ENCODE measurements around the gene FCAR.
A peak's percentile ranks its signal among the peaks of the same experiment; 100 is the strongest.
"Not testable (repeated sequence)": the region's sequence is repeated elsewhere in the genome, so short reads cannot be mapped to it uniquely, and the experiment has no call there.

Gene FCAR

GRCh38 chr19:54896036-54896435 lies 22.0 kb downstream of the FCAR start:
- DNase-seq: no peak

DNA sequence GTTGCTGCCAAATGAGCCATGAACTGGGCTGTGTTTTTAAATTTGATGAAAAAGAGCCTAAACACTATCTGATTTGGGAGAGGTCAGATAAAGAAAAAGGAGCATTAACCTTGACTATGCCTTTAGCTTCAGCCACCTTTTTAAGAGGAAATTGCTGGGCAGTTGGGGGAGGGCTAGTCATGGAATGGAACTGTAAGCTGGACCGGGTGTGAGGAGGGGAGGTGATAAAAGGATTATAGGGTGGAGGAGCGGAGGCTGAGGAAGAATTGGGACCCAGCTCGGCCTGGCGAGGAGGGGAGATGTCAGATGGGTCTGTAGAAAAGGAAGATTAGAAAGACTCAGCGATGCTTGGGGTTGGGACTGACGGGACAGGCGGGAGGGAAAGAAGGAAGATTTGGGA lies 24.6 kb downstream of the FCAR start:
- not testable (repeated sequence) for DNase-seq

GRCh38 chr19:54899646-54900045 lies 25.6 kb downstream of the FCAR start:
- DNase-seq: not testable (repeated sequence)

DNA sequence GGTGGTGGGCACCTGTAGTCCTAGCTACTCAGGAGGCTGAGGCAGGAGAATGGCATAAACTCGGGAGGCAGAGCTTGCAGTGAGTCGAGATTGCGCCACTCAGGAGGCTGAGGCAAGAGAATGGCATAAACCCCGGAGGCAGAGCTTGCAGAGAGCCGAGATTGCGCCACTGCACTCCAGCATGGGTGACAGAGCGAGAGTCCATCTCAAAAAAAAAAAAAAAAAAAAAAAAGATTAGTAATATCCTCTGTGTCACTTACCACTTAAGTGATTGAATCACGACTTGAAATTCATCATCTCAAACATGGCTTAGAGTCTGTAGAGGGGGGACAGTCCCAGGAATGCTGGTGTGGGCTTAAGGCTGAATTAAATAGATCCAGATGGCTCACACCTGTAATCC lies 27.1 kb downstream of the FCAR start:
- DNase-seq: peak; percentile 76

DNA sequence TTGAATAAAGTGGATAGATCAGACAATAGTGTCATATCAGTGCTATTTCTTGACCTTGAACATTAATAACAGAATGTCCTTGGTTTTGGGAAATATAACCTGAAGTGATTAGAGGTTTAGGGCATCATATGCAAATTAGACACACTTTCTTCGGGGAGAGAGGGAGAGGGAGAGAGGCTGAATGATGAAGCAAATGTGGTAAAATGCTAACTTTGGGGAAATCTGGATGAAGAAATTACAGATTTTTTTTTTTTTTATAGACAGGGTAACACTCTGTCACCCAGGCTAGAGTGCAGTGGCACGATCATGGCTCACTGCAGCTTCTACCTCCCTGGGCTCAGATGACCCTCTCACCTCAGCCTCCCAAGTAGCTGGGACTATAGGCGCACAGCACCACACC lies 28.0 kb downstream of the FCAR start:
- DNase-seq: no peak

GRCh38 chr19:54903303-54903702 lies 29.3 kb downstream of the FCAR start:
- DNase-seq: no peak

- not testable (repeated sequence) for DNase-seq
Measured at GRCh38 chr19:54904261-54904660, 30.2 kb downstream of the FCAR start.

- no peak for DNase-seq
Measured at GRCh38 chr19:54905421-54905802, 31.4 kb downstream of the FCAR start.

GRCh38 chr19:54905803-54906511 lies 31.9 kb downstream of the FCAR start, which contains the start of gene NCR1:
TSS of gene NCR1 (plus strand) at chr19:54906148. CDS start at chr19:54906188, 40 bp downstream.
- DNase-seq: peak; percentile 41

DNA sequence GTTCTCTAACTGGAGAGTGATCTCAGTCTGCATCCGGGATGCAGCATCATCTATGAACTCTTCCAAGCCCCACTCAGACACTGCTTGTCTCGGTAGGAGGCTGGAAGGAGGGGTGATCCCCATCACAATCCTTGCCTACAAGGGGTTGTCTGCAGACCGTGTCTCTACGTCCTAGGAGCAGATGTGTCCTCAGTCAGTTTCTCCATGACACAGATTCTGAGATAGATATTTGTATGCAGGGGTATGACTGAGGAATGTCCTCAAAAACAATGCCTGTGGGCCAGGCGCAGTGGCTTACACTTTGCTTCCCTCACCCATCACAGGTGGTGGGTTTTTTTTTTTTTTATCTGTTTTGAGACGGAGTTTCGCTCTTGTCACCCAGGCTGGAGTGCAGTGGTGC lies 32.8 kb downstream of the FCAR start:
- DNase-seq: no peak

DNA sequence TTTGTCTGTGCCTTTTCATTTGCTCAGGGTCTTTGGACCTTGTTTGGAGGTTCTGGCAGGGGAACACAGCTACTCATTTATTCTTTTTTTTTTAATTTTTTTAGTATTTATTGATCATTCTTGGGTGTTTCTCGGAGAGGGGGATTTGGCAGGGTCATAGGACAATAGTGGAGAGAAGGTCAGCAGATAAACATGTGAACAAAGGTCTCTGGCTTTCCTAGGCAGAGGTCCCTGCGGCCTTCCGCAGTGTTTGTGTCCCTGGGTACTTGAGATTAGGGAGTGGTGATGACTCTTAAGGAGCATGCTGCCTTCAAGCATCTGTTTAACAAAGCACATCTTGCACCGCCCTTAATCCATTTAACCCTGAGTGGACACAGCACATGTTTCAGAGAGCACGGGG lies 33.9 kb downstream of the FCAR start:
- not testable (repeated sequence) for DNase-seq

DNA sequence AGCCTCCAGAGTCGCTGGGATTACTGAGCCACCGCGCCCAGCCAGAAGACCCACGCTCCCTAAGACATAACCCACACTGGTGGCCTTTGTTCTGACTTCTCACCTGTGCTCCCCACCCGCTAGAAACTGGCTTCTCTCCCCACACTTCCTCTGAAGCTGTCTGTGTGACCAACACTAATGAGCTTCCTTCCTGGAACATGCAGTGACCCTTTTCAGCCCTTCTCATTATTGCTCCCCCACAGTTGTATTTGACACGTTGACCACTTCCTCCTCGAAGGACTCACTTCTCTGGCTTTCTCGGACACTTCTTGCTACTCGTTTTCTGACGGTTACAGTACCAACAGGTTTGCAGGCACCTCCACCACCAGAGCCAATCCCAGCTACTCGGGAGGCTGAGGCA lies 42.8 kb downstream of the FCAR start:
- peak; percentile 3 for DNase-seq

DNA sequence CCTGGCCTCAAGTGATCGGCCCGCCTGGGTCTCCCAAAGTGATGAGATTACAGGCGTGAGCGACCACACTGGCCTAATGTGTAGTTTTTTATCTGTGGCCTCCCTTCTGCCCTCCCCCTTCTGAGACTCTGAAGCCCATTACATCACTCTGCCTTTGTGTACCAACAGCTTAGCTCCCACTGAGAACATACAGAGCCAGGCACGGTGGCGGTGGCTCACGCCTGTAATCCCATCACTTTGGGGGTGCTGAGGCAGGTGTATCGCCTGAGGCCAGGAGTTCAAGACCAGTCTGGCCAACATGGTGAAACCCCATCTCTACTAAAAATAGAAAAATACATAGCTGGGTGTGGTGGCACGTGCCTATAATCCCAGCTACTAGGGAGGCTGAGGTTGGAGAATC lies 44.5 kb downstream of the FCAR start:
- no peak for DNase-seq

DNA sequence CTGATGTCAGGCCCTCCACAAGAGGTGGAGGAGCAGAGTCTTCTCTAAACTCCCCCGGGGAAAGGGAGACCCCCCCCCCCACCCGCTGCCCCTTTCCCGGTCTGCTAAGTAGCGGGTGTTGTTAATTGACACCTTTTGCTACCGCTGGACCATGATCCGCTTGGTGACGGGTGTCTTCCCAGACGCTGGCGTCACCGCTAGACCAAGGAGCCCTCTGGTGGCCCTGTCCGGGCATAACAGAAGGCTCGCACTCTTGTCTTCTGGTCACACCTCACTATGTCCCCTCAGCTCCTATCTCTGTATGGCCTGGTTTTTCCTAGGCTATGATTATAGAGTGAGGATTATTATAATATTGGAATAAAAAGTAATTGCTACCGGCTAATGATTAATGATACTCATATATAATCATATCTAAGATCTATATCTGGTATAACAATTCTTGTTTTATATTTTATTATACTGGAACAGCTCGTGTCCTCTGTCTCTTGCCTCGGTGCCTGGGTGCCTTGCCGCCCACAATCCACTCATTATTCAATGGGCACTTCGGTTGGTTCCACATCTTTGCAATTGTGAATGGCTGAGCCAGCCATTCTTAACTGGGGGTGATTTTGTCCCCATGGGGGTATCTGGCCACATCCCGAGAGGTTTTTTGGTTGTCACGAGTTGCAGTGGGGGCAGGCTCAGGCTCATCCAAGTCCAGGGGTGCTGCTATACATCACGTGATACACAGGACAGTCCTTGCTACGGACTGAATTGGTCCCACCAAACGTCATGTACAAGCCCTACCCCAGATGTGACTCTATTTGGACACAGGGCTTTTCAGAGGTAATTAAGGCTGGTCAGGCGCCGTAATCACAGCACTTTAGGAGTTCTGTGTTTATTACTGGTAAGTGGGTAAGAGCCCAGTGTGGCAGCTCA lies 45.9 kb downstream of the FCAR start:
- not testable (repeated sequence) for DNase-seq

GRCh38 chr19:54921082-54921481 lies 47.0 kb downstream of the FCAR start:
- DNase-seq: no peak

DNA sequence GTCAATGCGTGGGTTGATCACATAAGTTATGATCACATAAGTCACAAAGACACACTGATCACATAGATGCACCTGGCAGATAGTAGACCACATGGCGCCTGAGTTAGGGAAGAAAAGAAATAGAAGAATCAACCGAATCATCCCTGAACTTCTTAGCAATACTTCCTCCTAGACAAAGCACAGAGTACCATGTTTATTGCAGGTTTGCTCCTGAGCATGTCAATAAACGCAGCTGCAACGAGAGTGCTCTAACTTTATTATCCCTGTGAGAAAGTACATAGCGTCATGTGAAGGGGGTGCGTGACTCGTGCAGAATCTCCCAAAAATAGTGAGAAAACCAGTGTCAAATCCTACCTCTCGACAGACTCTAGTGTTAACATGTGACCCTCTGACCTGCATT lies 49.2 kb downstream of the FCAR start:
- DNase-seq: no peak

DNA sequence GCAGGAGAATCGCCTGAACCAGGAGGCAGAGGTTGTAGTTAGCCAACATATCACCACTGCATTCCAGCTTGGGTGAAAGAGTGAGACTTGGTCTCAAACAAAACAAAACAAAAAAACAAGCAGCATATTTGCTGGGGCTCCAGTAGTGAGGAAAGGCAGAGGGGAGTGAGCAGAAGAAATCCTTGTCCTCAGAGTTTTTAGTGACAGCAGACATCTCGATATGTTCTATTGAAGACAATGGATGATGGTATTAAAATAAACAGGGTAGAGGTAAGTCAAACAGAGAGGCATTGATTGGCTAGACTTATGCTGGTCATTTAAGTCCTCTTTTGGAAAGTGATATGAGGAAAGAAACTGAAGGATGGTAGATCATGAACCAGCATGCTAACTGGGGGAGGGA lies 54.3 kb downstream of the FCAR start:
- no peak for DNase-seq

DNA sequence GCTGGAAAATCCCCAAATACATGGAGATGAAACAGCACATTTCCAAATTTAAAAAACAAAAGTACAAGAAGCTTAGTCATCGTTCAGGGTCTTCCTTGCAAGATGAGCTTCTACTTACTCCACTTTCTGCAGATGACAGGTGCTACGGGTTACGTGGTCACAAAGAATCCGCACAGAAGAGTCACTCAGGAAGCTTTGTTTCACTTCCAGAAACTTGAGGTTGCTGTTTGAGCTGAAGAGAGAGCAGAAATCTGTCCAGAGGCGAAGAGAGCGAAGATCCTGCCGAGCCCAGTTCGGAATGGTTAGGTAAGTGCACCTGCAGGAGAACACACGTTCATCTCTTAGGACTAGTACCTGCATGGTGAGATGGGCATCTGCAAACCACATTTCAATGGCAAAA lies 63.9 kb downstream of the FCAR start:
- DNase-seq: no peak

- DNase-seq: no peak
Measured at GRCh38 chr19:54938906-54939305, 64.9 kb downstream of the FCAR start.

GRCh38 chr19:54939538-54939937 lies 65.5 kb downstream of the FCAR start:
- not testable (repeated sequence) for DNase-seq
